GM03348 (cell line): ENCODE data around the gene SORBS1.
A peak's percentile ranks its signal among the peaks of the same experiment; 100 is the strongest.

Experiments used
- DNase-seq: peaks from one replicate; pipeline ENCODE4 v3.0.0; 2012; ENCODE audit warnings: low spot score

The SORBS1 gene

DNA sequence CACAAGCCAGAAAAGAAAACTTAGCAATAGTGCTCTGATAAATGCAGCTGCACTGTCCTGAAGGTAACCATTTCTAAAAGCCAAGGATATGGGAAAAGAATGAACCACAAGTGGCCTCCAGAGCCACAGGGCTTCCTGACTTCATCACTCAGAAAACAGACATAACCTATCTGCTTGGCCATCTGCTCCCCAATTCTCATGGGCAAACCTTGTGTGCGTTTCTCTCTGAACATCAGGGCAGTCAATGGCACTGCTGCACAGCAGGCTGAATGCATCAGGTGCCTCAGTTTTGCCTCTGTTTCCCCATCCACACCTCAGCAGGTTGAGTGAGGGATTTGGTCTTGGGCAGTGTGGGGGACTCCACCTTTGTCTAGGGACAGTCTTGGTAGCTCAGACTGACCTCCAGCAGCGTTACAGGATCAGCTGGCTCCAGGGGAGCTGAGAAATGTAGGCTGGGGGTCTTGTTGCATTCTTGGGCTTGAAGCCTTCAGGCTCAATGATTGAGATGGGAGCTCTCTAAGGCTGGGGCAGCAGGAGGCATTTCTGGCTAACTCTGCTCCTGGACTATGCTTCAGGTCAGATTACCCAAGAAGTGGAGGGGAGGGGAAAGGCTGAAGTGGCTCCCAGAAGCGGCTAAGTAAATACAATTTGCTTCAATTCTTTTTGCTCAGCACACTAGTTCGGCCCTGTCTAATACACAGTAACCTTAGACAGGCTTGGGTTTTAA, 246.8 kb downstream of the SORBS1 start:
- no peak for DNase-seq

GRCh38 chr10:95312986-95313495, 248.1 kb downstream of the SORBS1 start:
- no peak for DNase-seq

GRCh38 chr10:95312257-95312656, 248.9 kb downstream of the SORBS1 start:
- no peak for DNase-seq

DNA sequence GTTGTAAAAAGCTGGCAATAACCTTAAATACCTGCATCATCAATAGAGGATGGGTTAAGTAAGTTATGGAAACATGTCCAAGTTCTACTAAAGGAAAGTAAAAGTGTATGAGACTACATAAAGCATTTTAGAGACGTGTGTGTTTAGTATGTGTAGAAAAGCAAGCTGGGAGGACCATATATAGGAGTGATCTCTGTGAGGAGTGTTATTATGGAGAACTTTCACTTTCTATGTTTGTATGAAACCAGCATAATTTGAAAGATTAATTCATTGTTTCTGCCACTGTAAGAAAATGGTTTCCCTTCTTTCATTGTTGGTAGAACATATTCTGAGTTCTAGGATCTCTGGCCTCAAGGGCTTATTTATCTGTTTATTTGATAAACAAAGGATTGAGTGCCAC, 251.2 kb downstream of the SORBS1 start:
- no peak for DNase-seq

- DNase-seq, result peak; percentile 82
Observed at GRCh38 chr10:95308389-95309302, 252.5 kb downstream of the SORBS1 start.

DNA sequence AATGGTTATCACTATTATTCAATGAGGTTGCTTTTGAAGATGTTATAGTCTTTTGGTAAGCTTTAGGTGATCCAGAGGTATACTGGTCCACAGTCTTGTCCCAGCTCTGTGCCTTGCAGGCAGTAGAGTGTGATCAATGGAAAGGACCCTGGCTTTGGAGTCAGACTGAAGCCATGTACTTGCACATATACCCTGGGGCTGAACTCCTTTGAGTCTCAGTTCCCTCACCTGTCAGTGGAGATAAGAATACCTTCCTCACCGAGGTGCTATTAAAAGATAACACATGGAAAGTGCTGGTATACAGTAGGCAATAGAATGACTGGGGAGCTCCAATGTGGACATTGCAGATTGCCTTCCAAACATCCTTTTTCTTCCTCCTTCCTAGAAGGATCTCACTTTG, 254.3 kb downstream of the SORBS1 start:
- no peak for DNase-seq

GRCh38 chr10:95306318-95306650, 254.9 kb downstream of the SORBS1 start:
- DNase-seq, result no peak

GRCh38 chr10:95305606-95306317, 255.4 kb downstream of the SORBS1 start:
- no peak for DNase-seq

- DNase-seq, result no peak
Observed at GRCh38 chr10:95304976-95305375, 256.2 kb downstream of the SORBS1 start.

GRCh38 chr10:95304463-95304862, 256.7 kb downstream of the SORBS1 start:
- DNase-seq, result no peak

DNA sequence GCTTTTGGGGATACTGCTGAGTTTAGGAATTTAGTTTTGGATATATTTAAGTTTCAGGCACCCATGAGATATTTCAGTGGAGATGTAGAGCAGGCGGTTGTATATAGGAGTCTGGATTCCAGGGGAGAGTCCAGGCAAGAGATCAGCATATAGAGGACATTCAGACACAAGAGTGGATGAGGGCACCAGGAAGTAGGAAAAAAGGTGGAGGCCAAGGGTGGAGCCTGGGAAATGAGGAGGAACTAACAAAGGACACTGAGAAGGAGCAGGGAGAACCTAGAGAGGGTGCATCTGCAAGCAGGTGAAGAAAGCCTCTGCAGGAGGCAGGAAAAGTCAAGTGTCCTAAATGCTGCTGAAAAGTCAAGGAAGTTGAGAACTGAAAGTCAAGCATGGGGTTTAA, 257.2 kb downstream of the SORBS1 start:
- DNase-seq, result no peak

- no peak for DNase-seq
Observed at GRCh38 chr10:95303535-95303934, 257.6 kb downstream of the SORBS1 start.

- no peak for DNase-seq
Observed at GRCh38 chr10:95300022-95300539, 261.1 kb downstream of the SORBS1 start.

DNA sequence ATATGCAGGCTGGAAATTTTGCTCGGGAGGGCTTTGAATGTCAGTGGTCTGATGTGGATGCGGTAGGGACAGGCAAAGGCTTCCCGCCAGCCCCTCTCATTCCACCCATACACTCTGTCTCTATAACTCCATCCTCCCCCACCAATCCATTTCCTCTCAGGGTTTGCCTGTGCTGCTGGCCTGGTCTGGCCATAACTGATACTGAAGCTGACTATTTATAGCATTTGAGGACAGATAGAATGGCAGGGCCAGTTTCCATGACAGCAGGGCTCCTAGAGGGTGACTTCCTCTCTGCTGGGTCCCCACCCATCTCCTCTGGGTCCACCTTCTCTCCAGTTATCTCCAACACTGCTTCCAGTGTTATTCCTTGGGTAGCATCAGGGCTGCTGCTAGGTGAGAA, 263.8 kb downstream of the SORBS1 start:
- DNase-seq, result no peak

- no peak for DNase-seq
Observed at GRCh38 chr10:95296764-95297163, 264.4 kb downstream of the SORBS1 start.

DNA sequence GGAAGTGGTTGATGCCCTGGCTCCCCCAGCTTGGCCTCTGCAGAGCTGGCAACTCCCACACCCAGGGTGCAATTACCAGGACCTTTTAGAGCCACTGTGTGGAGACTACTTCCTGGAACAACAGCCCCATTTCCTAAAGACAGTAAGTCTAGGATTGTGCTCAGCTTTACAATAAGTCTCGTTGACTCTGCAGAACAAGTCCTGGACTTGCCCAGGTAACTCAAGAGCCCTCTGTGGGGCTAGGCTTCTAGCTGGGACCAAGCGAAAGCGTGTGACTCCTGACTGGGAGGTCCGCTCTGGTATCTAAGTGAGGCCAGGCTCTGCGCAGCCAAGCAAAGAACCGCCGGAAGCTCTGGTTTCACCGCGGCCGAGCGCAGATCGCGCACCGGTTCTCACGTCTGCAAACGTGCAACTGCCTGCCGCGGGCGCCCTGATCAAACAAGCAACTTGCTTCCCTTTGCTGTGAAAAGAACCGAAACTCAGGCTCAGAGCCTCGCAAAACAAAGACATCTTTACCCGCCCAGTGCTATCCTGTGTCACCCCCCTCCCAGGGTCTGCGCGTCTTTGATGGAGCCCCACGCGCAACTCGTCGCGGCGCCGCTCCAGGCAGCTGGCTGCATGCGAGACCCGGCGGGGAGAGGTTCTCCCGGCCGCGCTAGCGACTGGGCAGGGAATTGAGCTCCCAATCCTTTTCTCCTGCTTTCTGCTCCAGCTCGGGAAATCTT, 266.0 kb downstream of the SORBS1 start:
- DNase-seq, result peak; percentile 24

- no peak for DNase-seq
Observed at GRCh38 chr10:95293631-95294030, 267.5 kb downstream of the SORBS1 start.

DNA sequence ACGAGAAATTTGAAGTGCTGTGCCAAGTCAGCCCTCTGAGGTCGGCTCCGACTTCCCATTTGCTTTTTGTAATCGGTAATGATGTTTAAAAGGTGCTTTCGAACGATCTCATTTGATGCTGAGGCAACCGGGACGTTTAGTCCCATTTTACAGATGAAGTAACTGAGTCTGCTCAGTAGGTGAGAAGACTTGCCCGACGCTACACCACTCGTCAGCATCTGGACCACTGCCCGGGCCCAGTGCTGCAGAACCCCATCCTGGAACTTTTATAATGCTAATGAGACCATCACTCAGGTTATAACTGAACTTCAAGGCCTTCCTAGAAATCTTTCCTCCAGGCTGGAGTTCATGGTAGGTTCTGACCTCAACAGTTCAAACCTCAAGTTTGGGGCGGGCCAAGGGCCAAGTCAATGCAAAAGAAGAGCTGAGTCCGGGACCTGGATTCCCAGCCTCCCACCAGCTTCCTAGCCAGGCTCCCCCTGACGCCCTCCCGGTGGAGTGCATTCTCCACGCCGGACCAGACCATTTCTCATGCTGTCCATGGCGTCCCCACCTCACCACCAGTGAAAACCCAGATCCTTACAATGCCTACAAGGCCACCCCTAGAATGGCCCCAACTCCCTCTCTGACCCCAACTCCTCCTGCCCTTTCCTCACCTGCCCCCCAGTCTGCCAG, 269.7 kb downstream of the SORBS1 start:
- no peak for DNase-seq

GRCh38 chr10:95290461-95291364, 270.5 kb downstream of the SORBS1 start, which contains the start of gene PDLIM1:
TSS of gene PDLIM1 (minus strand) at chr10:95291003. CDS start at chr10:95290915, 88 bp downstream.
- peak; percentile 95 for DNase-seq

- DNase-seq, result peak; percentile 13
Observed at GRCh38 chr10:95289921-95290421, 271.2 kb downstream of the SORBS1 start.
